GM12875 (cell line): ENCODE measurements around the gene COTL1.

Source experiments
- H3K4me3 ChIP-seq: one replicate; pipeline ENCODE4 v1.5.1; 2011; ENCODE audit warnings: low read depth, low read length, control low read depth
- CTCF ChIP-seq: IDR thresholded peaks from 2 replicates; pipeline ENCODE4 v1.5.1; 2011; ENCODE audit warnings: low read depth, mild to moderate bottlenecking, control low read depth, inconsistent platforms, low read length, moderate library complexity, borderline replicate concordance; ENCODE audit not compliant: insufficient read depth

Gene COTL1

DNA sequence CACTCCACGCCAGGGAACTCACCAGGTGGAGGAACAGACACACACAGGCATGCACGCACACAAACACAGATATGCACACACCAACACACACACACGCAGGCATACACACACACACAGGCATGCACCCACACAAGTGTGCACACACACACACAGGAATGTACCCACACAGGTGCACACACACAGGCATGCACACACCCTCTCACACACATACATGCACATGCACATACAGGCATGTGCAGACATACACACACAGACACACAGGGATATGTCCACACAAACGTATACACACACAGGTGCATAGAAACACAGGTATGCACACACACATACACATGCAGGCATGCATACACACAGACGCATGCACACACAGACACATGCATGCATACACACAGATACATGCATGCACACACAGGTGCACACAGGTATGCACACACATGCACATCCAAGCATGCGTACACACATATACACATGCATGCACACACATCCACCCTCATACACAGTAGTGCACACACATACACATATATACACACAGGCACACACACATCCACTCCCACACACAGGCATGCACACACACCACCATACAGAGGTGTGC is 39.2 kb downstream of the COTL1 start:
- no peak for TF ChIP-seq CTCF
- H3K4me3 ChIP-seq = no peak overlapping the region

GRCh38 chr16:84577034-84577803 is 40.7 kb downstream of the COTL1 start:
- no peak for TF ChIP-seq CTCF
- H3K4me3 ChIP-seq = no peak overlapping the region

DNA sequence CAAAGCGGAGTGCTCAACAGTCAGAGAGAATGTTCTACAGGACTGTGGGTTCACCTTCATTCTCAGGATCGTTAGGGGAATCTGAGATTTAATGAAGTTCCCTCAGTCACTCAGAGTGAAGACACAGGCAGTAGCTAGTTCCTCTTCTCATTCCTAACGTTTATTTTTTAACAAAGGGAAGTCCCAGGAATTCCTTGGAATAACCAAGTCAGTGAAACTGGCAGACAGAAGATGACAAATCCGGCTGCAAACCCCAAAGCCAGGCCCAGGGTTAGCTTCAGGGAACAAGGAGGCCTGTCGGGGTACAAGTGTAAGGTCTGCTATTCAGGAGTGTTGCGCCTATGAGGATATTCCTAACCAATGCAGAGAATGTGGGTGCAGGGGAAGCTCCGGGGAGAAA is 42.0 kb downstream of the COTL1 start:
- H3K4me3 ChIP-seq = no peak overlapping the region
- no peak for TF ChIP-seq CTCF

DNA sequence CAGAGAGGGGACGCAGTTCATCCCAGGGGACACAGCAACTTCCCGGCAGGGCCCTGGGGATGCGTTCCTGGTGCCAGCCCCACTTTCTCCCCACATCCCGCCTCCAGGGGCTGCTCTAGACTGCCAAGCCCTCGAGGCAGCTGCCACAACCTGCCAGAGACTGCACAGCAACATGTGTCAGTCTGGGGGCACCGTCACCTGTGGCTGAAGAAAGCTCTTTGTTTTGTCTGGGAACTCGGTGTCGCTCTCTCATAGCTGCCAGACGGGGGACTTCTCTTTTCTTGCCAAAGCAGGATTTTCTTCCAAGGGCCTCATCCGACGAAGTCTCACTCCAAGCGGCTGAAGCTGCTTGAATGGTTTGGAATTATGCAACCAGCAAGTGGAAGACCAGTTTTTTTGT is 43.7 kb downstream of the COTL1 start:
- H3K4me3 ChIP-seq = no peak overlapping the region

GRCh38 chr16:84572096-84572495 is 45.8 kb downstream of the COTL1 start:
- H3K4me3 ChIP-seq = no peak overlapping the region
- TF ChIP-seq CTCF = no peak

More for the DNA sequence above, 43.7 kb downstream of the COTL1 start:
- no peak for TF ChIP-seq CTCF

GRCh38 chr16:84571506-84571905 is 46.4 kb downstream of the COTL1 start:
- H3K4me3 ChIP-seq = no peak overlapping the region
- TF ChIP-seq CTCF = no peak
